HG02642 (cell line): Measurements from ENCODE around the gene ANKRD18B.
A peak's percentile ranks its signal among the peaks of the same experiment; 100 is the strongest.
"Not testable (repeated sequence)": the region's sequence is repeated elsewhere in the genome, so short reads cannot be mapped to it uniquely, and the experiment has no call there.

Source experiments
- ATAC-seq: cut with Tn5 transposase; IDR thresholded peaks from one replicate; pipeline ENCODE4 v1.9.1; 2021; ENCODE audit warnings: mild to moderate bottlenecking; ENCODE audit not compliant: unreplicated experiment, poor library complexity

The ANKRD18B gene

DNA sequence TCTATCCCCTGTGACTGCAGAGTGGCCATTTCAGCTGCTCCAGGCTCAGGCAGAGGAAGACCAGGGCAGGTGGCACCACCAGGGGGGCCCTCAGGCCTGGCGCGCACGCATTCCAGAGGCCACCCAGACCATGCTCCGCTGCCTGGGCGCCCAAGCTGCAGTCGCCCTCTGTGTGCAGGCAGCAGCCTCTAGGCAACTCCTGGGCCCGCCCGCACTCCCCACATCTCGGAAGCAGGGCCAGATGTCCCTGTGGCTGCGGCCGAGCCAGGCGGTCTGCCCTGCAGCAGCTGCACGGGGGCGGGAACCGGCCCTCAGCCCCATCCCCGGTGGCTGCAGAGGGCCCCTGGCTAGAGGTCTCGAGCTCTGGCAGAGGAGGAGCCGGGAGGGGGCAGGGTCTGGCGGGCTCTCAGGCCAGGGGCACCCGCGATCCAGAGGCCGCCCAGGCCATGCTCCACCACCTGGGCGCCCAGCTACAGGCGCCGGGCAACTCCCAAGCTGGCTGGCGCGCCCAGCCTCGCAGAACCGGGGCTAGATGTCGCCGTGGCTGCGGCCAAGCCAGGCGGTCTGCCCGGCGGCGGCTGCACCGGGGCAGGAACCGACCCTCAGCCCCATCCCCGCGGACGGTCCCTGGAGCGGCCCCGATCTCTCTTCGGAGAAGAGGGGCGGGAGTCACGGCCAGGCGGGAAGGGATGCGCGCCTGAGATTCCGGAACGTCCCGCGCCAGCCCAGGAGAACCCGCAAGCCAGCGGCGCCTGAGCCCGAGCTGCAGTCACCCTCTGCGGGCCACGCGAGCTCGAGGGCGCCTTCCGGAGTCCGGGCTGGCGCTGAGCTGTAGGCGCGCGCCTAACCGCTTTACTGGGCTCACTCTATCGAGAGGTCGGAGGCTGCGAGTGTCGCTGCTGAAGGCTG, at the start of gene ANKRD18B:
Gene ANKRD18B (plus strand): TSS at position 855 of the 909 bp plus-strand sequence. CDS start 239 bp downstream, outside the sequence.
- ATAC-seq = peak; percentile 46

DNA sequence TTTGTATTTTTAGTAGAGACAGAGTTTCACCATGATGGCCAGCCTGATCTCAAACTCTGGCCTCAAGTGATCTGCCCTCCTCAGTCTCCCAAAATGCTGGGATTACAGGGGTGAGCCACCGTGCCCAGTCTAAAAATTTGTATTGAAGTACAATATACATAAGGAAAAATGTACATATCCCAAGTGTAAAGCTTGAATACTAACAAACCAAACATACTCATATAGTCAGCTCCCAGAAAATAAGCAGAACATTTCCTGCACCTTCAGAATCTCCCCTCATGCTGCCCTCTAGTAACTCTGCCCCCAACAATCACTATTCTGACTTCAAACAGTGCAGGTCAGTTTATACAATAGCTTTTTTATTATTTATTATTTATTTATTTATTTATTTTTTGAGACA, 48.7 kb upstream of the ANKRD18B start:
- ATAC-seq = no peak

DNA sequence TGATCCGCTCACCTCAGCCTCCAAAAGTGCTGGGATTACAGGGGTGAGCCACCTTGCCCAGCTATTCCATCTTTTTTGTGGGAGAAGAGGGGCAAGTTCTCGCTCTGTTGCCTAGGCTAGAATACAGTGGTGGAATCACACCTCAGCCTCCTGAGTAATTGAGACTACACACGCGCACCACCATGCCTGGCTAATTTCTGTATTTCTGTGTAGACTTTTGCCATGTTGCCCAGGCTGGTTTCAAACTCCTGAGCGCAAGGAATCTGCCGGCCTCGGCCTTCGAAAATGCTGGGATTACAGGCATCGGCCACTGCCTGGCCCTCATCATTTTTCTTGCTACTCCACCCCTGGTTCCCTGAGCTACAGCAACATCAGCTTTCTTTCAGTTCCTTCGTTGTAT, 47.5 kb upstream of the ANKRD18B start:
- no peak for ATAC-seq

DNA sequence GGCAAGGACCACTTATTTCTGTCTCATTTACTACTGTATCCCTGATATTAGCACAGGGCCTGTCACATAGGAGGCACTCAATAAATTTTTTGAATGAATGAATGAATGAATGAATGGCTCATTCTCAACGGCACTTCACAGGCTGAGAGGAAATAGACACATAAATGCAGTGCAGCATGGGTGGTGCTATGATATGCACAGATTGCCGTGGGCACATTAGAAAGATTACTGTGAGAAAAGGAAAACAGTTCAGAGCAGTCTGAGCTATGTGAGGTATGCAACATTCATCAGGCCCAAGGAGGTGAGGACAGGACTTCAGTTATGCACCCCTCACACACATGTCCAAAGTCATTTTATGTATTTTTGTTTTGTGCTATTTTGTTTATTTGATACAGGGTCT, 43.9 kb upstream of the ANKRD18B start:
- no peak for ATAC-seq

DNA sequence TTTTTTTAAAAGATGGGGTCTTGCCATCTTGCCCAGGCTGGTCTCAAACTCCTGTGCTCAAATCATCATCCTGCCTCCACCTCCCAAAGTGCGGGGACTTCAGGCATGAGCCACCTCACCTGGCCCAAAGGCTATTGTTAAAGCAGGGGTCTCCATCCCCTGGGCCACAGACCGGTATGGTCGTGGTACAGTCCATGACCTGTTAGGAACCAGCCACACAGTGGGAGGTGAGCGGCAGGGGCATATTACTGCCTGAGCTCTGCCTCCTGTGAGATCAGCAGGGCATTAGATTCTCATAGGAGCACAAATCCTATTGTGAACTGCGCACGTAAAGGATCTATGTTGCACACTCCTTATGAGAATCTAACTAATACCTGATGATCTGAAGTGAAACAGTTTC, 43.1 kb upstream of the ANKRD18B start:
- no peak for ATAC-seq

DNA sequence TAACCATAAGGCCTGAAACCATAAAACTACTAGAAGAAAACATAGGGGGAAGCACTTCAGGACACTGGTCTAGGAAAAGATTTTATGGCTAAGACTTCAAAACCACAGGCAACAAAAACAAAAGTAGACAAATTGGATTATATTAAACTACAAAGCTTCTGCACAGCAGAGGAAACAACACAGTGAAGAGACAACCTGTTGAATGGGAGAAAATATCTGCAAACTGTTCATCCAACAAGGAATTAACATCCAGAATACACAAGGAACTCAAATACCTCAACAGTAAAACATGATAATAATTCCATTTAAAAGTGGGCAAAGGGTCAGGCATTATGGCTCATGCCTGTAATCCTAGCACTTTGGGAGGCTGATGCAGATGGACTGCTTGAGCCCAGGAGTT, 38.7 kb upstream of the ANKRD18B start:
- ATAC-seq = not testable (repeated sequence)

GRCh38 chr9:33489066-33489465, 35.0 kb upstream of the ANKRD18B start:
- no peak for ATAC-seq

DNA sequence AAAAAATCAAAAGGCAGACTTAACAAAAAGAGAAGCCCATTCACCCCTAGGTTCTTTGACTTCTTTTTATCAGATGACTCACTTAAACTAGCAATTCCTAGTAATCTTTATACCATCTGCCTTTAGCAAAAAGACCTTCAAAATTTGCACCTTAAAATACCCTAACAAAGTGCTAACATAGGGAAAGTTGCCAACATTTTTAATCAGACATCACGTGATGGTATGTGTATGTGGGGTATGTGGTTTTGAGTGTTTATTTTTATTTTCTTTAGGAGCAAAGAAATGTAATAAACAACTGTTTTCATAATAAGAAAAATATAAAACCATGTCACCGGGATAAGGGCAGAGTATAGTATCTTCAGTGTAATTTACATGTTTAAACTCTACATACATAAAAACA, 30.2 kb upstream of the ANKRD18B start:
- not testable (repeated sequence) for ATAC-seq

DNA sequence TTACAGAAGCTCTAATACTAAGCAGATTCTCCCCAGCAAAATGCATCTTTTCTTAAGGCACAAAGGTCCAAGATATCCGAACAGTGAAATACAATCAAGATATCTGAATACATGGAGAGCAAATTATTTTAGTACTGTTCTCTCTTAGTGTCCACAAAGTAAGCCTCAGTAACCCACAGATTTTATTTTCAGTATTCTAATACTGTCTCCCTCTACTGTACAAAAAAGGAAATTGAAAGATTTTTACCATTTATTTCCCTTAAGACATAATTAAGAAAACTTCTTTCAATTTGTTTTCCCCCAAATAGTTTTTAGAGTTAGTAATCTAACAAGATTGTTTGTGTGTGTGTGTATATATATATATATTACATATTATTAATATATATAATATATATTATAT, 25.7 kb upstream of the ANKRD18B start:
- ATAC-seq = no peak

DNA sequence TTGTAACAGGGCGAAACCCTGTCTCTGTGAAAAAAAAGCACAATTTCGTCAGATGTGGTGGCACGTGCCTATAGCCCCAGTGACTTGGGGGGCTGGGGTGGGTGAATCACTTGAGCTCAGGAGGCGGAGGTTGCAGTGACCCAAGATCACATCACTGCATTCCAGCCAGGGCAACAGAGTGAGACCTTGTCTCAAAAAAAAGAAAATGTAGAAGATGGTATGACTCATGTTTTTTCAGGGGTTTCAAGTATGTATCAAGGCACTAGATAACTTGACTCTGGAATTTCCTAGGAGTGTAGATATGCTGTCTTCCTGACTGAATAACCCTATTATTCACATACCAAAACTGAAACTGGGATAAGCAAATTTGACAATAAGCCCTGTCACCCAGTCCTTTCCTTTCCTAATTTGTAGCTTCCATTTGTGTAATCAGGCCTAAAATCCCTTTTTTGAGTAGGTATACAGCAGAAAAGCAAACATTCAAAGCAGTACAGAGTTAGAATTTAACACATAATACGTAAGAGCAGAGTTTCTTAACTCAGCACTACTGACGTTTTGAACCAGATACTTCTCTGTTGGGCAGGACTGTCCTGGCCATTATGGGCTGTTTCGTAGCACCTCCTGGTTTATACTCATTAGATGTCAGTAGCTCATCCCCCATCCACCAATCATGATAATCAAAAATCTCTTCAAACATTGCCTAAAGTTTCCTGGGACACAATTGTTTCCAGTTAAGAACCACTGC, 17.3 kb upstream of the ANKRD18B start:
- ATAC-seq = no peak

GRCh38 chr9:33510262-33511183, 13.5 kb upstream of the ANKRD18B start:
- peak; percentile 53 for ATAC-seq

GRCh38 chr9:33511184-33511517, 12.9 kb upstream of the ANKRD18B start:
- ATAC-seq = not testable (repeated sequence)

GRCh38 chr9:33512535-33512934, 11.5 kb upstream of the ANKRD18B start:
- ATAC-seq = not testable (repeated sequence)

- ATAC-seq = not testable (repeated sequence)
Observed at GRCh38 chr9:33515342-33515995, 8.6 kb upstream of the ANKRD18B start.

DNA sequence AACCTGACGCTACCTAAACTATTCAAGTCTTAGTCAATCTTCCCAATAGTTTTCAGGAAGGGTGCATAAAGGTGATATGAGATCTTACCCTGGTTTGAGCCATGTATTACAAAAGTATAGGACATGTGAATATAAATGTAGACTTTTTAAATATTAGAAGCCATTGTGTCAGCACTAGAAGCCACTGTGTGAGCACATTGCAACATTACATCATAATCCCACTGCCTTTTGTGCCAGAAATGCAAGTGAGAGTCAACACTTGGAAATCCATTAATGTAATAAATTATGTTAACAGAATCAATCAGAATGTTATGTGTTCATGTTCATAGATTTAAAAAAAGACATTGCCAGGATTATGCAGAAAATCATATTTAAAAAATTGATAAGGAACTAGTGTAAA, 7.7 kb upstream of the ANKRD18B start:
- not testable (repeated sequence) for ATAC-seq

DNA sequence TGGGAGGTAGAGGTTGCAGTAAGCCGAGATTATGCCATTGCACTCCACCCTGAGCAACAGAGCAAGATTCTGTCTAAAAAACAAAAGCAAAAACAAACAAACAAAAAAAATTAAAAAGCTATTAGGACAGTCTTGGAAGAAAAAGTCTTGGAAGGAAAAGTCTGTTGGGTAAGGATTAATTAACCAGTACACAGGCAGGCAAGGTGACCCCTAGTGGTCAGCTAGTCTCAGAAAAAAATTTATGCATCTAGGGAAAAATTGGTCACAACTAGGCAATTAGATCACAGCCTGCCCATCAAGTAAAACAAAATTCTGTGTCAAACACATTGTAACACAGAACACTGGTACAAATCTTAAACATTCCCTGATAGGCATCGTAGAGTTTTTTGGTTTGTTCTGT, 6.7 kb upstream of the ANKRD18B start:
- ATAC-seq = no peak

DNA sequence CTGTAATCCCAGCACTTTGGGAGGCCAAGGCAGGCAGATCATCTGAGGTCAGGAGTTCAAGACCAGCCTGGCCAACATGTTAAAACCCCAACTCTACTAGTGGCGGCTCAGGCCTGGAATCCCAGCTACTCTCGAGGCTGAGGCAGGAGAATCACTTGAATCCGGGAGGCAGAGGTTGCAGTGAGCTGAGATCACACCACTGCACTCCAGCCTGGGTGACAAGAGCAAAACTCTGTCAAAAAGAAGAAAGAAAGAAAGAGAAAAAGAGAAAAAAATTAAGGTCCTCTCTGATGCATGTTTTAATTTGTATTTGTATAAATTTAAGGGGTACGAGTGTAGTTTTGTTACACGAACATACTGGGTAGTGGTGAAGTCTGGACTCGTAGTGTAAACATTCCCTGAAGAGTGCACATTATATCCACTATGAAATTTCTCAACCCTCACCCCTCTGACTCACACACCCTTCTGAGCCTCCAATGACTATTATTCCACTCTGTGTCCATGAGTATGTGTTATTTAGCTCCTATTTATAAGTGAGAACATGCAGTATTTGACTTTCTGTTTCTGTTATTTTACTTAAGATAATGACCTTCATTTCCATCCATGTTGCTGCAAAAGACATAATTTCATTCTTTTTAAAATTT, 6.0 kb upstream of the ANKRD18B start:
- not testable (repeated sequence) for ATAC-seq

DNA sequence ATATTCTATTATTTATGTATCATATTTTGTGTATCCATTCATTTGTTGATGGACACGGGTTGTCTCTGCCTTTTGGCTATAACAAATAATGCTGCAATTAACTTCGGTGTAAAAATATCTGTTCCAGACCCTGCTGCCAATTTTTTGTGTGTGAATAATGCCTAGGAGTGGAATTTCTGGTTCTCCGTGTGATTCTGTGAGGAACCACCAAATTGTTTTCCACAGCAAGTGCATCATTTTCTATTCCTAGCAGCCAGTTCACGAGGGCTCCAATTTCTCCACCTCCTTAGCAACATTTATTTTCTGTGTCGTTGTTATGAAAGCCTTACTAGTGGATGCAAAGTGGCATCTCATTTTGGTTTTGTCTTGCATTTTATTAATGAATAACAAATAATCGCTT, 2.2 kb upstream of the ANKRD18B start:
- not testable (repeated sequence) for ATAC-seq

- ATAC-seq = no peak
Observed at GRCh38 chr9:33524306-33524947, 376 bp downstream of the ANKRD18B start.
